ENCODE measurements around the gene ITGAV. TPM values are rescaled to one million over a fixed set of nuclear protein-coding genes. Genes with fewer than 3 reads are reported as not detected.

The ITGAV gene
- total RNA-seq, 2 donors from 2014 or later, result 63.7 to 79.7 TPM

DNA sequence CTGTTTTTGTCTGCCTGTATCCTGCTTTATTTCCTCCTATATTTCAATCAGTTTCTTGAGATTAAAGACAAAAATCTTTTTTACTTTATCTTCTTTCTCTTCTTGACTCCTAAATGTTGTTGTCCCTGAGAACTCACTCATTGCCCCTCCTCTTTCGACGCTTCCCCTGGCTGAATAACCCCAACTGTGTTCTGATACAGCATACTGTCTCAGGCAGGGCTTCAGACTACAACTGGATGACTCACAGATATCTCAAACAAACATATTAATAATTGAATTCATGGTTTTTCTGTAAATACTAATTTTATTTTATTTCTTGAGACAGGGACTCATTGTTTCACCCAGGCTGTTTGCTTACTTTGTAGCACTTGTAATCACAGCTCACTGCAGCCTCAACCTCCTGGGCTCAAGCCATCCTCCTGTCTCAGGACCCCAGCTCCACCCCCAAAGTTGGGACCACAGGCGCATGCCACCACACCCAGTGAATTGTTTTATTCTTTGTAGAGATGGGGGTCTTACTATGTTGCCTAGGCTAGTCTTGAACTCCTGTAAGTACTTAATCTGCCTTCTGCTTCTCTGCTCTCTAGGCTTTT, 9.4 kb downstream of the ITGAV start:
- peaks cover 4% of the 10 kb centered on the region for H3K4me1 ChIP-seq (ENCODE audit: control insufficient read depth, insufficient read depth, low read length)
- peak overlapping the region; percentile 26 for H3K27ac Mint-ChIP-seq

GRCh38 chr2:186603286-186603685, 13.4 kb downstream of the ITGAV start:
- Histone ChIP-seq H3K4me1 (ENCODE audit: control insufficient read depth, insufficient read depth, low read length) (peaks cover 4% of the 10 kb centered on the region), H3K9me3 (ENCODE audit: control insufficient read depth, low read length) (no peaks in the 10 kb centered on the region), H3K9ac (ENCODE audit: extremely low read depth, low read length, poor library complexity, severe bottlenecking) (no peak overlapping the region), H3K27me3 (ENCODE audit: control insufficient read depth, insufficient read depth, low read length, poor library complexity, severe bottlenecking) (no peaks in the 10 kb centered on the region), H3K27ac (ENCODE audit: low read depth, low read length) (no peak overlapping the region), H3K36me3 (ENCODE audit: control insufficient read depth, insufficient read depth, low read length) (peaks cover 56% of the 10 kb centered on the region), H3K4me3 (ENCODE audit: low read length) (no peak overlapping the region)
- TF ChIP-seq CTCF (conservative IDR thresholded peaks at IDR 0.05), result no peak
- H3K36me3 Mint-ChIP-seq (ENCODE audit: low read depth), result peaks cover 13% of the 10 kb centered on the region
- H3K4me1 Mint-ChIP-seq, result peaks cover 27% of the 10 kb centered on the region
- no peak overlapping the region for H3K27ac Mint-ChIP-seq
- H3K9me3 Mint-ChIP-seq, result no peaks in the 10 kb centered on the region
- DNase-seq, result no peak
- 94% methylated on average over 1 of the region's 1 CpG; no CpG with 5 or more reads in 1 of the 2 experiments for WGBS, 2 experiments (ENCODE audit: insufficient coverage in 1 of 2, insufficient read length in 1 of 2)
- no peaks in the 10 kb centered on the region for H3K27me3 Mint-ChIP-seq (ENCODE audit: insufficient read depth)
- no peak overlapping the region for H3K4me3 Mint-ChIP-seq

More for the DNA sequence above, 9.4 kb downstream of the ITGAV start:
- no peak for TF ChIP-seq CTCF (conservative IDR thresholded peaks at IDR 0.05)
- H3K9me3 Mint-ChIP-seq, result no peaks in the 10 kb centered on the region
- Histone ChIP-seq H3K27me3 (ENCODE audit: control insufficient read depth, insufficient read depth, low read length, poor library complexity, severe bottlenecking) (no peaks in the 10 kb centered on the region), H3K27ac (ENCODE audit: low read depth, low read length) (no peak overlapping the region), H3K9me3 (ENCODE audit: control insufficient read depth, low read length) (no peaks in the 10 kb centered on the region), H3K4me3 (ENCODE audit: low read length) (peak overlapping the region; percentile 43), H3K36me3 (ENCODE audit: control insufficient read depth, insufficient read depth, low read length) (peaks cover 25% of the 10 kb centered on the region), H3K9ac (ENCODE audit: extremely low read depth, low read length, poor library complexity, severe bottlenecking) (no peak overlapping the region)
- no peaks in the 10 kb centered on the region for H3K27me3 Mint-ChIP-seq (ENCODE audit: insufficient read depth)
- no peak overlapping the region for H3K4me3 Mint-ChIP-seq
- 73% methylated on average over 3 of the region's 3 CpGs; no CpG with 5 or more reads in 1 of the 2 experiments for WGBS, 2 experiments (ENCODE audit: insufficient coverage in 1 of 2, insufficient read length in 1 of 2)
- H3K36me3 Mint-ChIP-seq (ENCODE audit: low read depth), result peaks cover 12% of the 10 kb centered on the region
- H3K4me1 Mint-ChIP-seq, result peaks cover 44% of the 10 kb centered on the region
- no peak for DNase-seq

DNA sequence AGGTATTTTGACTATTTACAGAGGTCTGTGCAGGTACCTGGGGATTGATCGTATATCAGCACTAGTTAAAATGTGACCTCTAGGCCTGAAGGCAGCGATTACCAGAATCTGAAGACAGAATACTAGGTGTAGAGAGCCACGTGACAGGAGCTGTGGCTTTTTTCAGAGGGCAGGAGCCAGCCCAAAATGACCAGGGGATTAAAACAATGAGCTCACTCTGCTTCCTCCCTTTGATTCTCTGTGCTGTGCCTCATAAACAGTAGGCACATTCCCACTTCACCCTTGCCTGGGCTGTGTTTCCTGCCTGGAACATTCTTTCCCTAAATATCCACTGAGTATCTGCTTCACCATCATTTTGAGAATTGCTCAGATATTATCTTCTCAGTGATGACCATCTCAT, 15.2 kb downstream of the ITGAV start:
- Mint-ChIP-seq H3K4me1 (peaks cover 25% of the 10 kb centered on the region), H3K27me3 (ENCODE audit: insufficient read depth) (no peaks in the 10 kb centered on the region), H3K27ac (peak overlapping the region; percentile 56), H3K36me3 (ENCODE audit: low read depth) (peaks cover 13% of the 10 kb centered on the region), H3K4me3 (no peak overlapping the region), H3K9me3 (no peaks in the 10 kb centered on the region)
- H3K27me3 ChIP-seq (ENCODE audit: control insufficient read depth, insufficient read depth, low read length, poor library complexity, severe bottlenecking), result no peaks in the 10 kb centered on the region
- no peak for DNase-seq
- H3K4me3 ChIP-seq (ENCODE audit: low read length), result no peak overlapping the region
- H3K9me3 ChIP-seq (ENCODE audit: control insufficient read depth, low read length), result no peaks in the 10 kb centered on the region
- no peaks in the 10 kb centered on the region for H3K4me1 ChIP-seq (ENCODE audit: control insufficient read depth, insufficient read depth, low read length)
- WGBS, 2 experiments (ENCODE audit: insufficient coverage in 1 of 2, insufficient read length in 1 of 2), result 90 to 93% methylated on average over 3 of the region's 3 CpGs
- no peak for TF ChIP-seq CTCF (conservative IDR thresholded peaks at IDR 0.05)
- H3K27ac ChIP-seq (ENCODE audit: low read depth, low read length), result no peak overlapping the region
- H3K9ac ChIP-seq (ENCODE audit: extremely low read depth, low read length, poor library complexity, severe bottlenecking), result no peak overlapping the region
- peaks cover 63% of the 10 kb centered on the region for H3K36me3 ChIP-seq (ENCODE audit: control insufficient read depth, insufficient read depth, low read length)
